Upper lobe of left lung (tissue), 4 donors: ENCODE measurements around the gene KLC1.

ENCODE experiments used
- EP300 ChIP-seq, 4 donors: sonication (generic); formaldehyde crosslinking; IDR thresholded peaks; one replicate each; pipeline ENCODE4 v1.5.1; 2017; ENCODE audit warnings: antibody characterized with exemption in 4 of 4, control low read depth in 2 of 4
- POLR2A ChIP-seq, 4 donors: fragments of 450-650 bp; IDR thresholded peaks; one replicate each; pipeline ENCODE4 v1.5.1; 2016 to 2017; ENCODE audit warnings: antibody characterized with exemption in 4 of 4, mild to moderate bottlenecking in 2 of 4
- POLR2AphosphoS5 ChIP-seq, 2 donors: sonication (generic); formaldehyde crosslinking; IDR thresholded peaks; one replicate each; pipeline ENCODE4 v1.5.1; 2017; ENCODE audit warnings: antibody characterized with exemption in 2 of 2
- TF ChIP-seq, protein P1 (sequence below), 6 experiments: fragments of 450-650 bp in 4 of 6; fragments of 200-600 bp in 2 of 6; sonication (generic) in 2 of 6; IDR thresholded peaks; one replicate each; pipeline ENCODE4 v1.5.1; 2016 to 2019; ENCODE audit warnings: antibody characterized with exemption in 6 of 6

DNA sequence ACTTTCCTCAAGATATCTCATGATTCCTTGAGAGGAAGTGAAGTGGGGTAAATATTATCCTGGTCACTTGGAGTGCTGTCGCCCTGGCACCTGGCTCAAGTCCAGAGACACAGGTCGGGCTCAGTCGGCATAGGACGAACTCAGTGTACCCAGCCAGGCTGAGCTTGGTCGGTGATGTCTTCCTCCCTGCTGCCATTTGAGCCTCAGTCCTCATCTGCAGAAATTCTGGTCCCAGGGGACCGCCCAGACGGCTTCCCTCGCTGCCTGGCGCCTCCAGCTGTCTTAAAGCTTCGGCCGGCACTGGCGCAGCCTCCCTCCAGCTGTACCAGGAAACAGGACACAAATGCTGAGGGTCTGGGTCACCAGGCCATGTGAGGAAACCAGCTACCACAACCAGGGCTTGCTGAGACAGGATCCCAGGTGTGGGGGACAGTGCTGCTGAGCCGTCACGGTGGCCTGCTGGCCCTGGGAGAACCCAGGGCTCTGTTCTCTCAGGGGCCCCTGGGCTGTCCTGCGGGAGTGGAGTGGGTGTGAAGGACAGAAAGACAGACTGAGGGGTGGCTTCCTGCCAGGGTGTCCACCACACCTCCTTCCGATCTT lies 5.0 kb upstream of the KLC1 start:
- TF ChIP-seq, protein P1, sequence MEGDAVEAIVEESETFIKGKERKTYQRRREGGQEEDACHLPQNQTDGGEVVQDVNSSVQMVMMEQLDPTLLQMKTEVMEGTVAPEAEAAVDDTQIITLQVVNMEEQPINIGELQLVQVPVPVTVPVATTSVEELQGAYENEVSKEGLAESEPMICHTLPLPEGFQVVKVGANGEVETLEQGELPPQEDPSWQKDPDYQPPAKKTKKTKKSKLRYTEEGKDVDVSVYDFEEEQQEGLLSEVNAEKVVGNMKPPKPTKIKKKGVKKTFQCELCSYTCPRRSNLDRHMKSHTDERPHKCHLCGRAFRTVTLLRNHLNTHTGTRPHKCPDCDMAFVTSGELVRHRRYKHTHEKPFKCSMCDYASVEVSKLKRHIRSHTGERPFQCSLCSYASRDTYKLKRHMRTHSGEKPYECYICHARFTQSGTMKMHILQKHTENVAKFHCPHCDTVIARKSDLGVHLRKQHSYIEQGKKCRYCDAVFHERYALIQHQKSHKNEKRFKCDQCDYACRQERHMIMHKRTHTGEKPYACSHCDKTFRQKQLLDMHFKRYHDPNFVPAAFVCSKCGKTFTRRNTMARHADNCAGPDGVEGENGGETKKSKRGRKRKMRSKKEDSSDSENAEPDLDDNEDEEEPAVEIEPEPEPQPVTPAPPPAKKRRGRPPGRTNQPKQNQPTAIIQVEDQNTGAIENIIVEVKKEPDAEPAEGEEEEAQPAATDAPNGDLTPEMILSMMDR (IDR thresholded peaks at IDR 0.05), result peak in 1 of 6 experiments; percentile 6
- TF ChIP-seq POLR2A (IDR thresholded peaks at IDR 0.05) (no peak), EP300 (IDR thresholded peaks at IDR 0.05) (peak in 1 of 4 donors; percentile 81), POLR2AphosphoS5 (IDR thresholded peaks at IDR 0.05) (peak in 1 of 2 donors; percentile 65)
